AG09319 (cell line): ENCODE measurements around the gene RGS1.
A peak's percentile ranks its signal among the peaks of the same experiment; 100 is the strongest.

Source experiments
- DNase-seq: peaks from one replicate; pipeline ENCODE4 v3.0.0-alpha.2; 2010; ENCODE audit warnings: low read depth; ENCODE audit errors: extremely low read depth
- TF ChIP-seq, protein P1 (sequence below): IDR thresholded peaks from 2 replicates; pipeline ENCODE4 v1.5.1; 2011; ENCODE audit warnings: low read depth, mild to moderate bottlenecking, inconsistent platforms, low read length, moderate library complexity

RGS1 gene

DNA sequence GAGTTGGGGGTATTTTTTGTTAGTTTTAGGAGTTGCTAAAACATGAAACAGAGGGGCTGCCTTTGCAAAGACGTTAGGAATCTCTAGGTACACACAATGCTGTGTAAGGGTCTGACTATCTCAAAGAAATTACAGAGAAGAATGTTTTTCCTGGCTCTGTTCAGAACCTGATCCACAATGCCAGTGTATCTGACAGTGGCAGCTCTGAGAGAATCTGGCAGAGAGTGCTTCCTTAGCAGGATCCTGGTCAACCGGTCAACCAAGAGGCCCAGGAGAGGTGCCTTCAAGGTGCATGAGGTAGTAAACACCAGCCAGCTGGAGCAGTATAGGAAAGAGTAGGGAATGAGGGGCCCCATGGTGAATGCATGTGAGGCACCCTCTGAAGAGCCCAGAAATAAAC lies 40.9 kb upstream of the RGS1 start:
- DNase-seq: no peak
- TF ChIP-seq, protein P1, sequence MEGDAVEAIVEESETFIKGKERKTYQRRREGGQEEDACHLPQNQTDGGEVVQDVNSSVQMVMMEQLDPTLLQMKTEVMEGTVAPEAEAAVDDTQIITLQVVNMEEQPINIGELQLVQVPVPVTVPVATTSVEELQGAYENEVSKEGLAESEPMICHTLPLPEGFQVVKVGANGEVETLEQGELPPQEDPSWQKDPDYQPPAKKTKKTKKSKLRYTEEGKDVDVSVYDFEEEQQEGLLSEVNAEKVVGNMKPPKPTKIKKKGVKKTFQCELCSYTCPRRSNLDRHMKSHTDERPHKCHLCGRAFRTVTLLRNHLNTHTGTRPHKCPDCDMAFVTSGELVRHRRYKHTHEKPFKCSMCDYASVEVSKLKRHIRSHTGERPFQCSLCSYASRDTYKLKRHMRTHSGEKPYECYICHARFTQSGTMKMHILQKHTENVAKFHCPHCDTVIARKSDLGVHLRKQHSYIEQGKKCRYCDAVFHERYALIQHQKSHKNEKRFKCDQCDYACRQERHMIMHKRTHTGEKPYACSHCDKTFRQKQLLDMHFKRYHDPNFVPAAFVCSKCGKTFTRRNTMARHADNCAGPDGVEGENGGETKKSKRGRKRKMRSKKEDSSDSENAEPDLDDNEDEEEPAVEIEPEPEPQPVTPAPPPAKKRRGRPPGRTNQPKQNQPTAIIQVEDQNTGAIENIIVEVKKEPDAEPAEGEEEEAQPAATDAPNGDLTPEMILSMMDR: no peak

DNA sequence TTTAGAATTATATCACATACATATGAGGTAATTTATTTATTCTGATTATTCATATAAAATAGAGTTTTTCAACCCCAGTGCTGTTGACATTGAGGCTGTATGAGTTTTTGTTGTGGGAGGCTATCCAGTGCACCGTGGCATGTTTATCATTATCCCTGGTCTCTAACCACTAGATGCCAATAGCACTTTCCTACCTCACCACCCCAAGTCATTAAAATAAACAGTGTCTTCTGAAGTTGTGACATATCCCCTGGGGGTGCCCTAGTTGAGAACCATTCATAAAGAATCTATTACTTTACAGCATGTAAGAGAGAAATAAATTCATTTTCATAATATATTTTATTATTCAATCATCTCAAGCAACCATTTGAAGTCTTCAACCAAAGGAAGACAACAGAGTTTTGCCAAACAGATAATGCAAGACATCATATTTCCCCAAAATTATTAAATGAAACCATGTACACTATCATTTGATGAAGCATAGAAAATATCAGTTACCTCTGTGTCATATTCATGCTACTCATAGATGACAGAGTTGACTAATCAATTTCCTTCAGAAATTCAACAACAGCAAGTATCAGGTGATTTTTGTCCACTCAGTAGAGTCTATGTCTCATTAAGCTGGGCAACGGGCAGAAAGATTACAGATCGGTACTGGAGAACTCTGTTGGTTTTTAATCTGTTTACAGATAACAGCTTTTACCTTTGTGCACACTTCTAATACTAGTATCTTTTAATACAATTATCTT lies 39.5 kb upstream of the RGS1 start:
- no peak for DNase-seq
- TF ChIP-seq, protein P1: no peak

DNA sequence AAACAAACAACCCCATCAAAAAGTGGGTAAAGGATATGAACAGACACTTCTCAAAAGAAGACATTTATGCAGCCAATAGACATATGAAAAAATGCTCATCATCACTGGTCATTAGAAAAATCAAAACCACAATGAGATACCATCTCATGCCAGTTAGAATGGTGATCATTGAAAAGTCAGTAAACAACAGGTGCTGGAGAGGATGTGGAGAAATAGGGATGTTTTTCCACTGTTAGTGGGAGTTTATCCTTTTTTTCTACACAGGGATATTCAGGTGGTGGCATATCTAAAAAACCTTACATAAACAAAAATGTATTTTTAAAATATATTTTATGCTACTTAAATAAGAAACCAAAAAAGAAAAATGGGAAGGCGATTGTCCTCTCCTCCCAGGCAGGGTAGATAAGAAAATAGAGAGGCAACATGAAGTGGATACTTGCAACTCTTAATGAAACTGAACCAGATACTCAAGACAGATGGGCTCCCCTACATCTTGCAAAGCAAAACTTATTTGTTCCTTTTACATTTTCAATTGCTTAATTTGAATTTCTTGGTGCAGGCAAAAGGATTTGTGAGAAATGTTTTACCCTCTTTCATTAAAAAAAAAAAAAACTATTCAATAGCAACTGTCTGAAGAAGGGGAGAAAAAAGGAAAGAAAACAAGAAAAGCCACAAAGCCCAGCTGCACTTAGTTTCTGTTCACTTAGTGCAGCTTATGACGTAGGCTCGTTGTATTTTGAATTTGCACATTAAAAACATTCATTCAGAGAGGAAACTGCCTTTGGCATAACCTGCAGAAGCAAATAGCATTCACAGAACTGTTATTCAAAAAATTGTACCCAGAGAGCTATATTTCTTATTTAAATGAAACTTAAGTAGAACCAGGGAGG lies 36.9 kb upstream of the RGS1 start:
- no peak for DNase-seq
- TF ChIP-seq, protein P1: no peak

DNA sequence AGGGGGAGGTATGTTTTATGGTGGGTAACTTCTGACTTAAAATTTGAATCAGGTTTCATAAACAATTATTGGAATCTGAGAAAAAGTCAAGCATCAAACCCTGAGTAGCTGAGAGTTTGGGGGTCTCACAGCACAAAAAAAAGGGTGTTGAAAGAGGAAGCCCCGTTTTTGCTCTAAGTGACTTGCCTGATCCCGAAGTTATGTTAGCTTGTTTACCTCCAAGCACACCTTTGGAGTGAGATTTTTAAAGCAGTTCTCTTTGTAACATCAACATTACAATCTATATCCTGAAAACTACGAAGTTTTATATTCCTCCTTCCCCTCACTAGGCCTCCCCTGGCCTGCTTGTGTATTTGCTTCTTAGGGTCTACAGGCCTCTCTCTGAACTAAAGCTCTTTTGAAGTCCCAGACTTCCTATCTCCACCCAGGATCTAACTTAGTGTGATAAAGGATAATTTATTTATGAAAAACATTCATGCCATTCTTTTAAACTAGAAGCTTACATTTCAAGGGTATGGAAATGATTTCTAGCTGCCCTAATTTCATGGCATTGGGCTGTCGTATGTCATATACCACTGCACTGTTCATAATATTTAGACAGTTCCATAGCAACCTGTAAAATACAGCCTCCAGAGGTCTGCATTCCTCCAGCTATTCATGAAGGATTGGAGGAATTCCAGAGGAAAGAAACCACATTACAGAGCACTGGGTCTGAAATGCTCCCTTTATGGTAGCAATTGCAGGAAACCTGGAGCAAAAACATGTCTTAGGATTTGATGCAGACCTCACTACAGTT lies 36.1 kb upstream of the RGS1 start:
- DNase-seq: peak; percentile 94
- TF ChIP-seq, protein P1: no peak

DNA sequence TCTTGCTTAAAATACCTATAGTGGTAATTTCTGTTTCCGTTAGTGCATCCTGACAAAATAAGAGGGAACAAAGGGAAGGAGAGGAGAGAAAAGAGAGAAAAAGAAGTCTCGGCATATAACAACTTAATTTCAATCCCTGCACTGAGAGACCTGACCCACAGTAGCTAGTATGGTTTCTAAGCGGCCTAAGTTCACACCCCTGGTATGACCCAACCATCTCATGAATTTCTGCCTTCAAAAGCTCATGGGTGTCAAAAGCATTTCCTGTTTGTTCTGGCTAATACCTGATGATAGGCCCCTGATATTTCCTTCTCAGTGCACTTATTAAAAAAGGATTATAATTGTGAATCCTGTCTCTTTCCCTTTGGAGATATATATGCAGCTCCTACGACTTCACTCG lies 32.1 kb upstream of the RGS1 start:
- TF ChIP-seq, protein P1: no peak
- DNase-seq: no peak

DNA sequence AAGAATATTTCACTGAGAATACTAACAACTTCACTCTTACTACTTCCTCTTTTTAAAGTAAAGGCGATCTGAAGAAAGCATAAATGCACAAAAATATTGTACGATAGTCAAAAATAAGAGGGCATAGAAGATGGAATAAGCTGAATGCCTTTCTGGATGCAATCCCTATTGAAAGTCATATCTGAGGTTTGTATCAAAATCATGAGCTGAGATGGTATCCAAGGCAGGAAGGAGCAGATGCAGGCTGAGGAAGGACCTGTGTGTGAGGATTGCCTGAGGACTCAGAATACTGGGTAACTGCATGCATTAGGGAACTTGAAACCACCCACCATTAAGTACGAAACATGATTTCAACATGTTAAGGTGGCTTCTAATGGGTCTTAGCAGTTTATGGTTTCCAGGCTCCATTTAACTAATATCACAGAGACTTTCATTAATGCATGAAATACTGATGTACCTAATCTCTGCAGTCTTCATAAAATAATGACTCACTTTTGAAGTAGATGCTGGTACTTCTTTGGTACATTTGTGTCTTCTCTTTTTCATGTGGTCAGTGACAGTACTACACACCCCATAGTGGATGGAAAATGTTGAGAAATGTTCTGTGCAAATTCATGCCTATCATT lies 29.6 kb upstream of the RGS1 start:
- no peak for DNase-seq
- TF ChIP-seq, protein P1: no peak
